ES-I3 (cell line): ENCODE measurements around the gene LRRC45.

Source experiments
- H3K36me3 ChIP-seq: 2 replicates; pipeline ENCODE4 v1.6.1; 2013; ENCODE audit warnings: mild to moderate bottlenecking, low read length, control low read depth, moderate library complexity; ENCODE audit not compliant: insufficient read depth
- H3K4me1 ChIP-seq: 2 replicates; pipeline ENCODE4 v1.6.1; 2013; ENCODE audit warnings: mild to moderate bottlenecking, control low read depth, low read length; ENCODE audit not compliant: insufficient read depth
- H3K9ac ChIP-seq: 2 replicates; pipeline ENCODE4 v1.6.1; 2013; ENCODE audit warnings: low read depth, mild to moderate bottlenecking, low read length, moderate library complexity
- H3K9me3 ChIP-seq: 2 replicates; pipeline ENCODE4 v1.6.1; 2013; ENCODE audit warnings: mild to moderate bottlenecking, low read length, moderate library complexity; ENCODE audit not compliant: control insufficient read depth, insufficient read depth

Gene LRRC45

DNA sequence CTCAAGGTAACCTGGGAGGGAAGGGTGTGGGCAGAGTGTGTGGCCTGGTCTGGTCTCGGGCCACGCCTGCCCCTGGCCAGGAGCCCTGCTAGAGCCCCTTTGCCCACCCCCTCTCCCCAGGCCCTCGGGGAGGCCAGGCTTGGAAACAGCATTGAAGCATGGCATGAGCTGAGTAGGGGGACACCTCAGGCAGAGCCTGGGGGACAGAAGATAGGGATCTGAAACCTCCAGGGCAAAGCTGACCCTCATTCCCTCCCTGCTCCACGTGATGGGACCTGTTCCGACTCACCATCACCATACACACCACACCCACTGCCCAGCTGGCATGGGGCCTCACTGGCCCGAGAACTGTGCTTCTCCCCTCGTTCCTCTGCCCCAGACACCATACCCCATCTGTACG is 26.0 kb downstream of the LRRC45 start:
- Histone ChIP-seq H3K9ac (no peak overlapping the region), H3K36me3 (peaks cover 2% of the 10 kb centered on the region; the same call in 1 of the 2 replicates), H3K9me3 (no peaks in the 10 kb centered on the region), H3K4me1 (no peaks in the 10 kb centered on the region; the same call in 1 of the 2 replicates)

DNA sequence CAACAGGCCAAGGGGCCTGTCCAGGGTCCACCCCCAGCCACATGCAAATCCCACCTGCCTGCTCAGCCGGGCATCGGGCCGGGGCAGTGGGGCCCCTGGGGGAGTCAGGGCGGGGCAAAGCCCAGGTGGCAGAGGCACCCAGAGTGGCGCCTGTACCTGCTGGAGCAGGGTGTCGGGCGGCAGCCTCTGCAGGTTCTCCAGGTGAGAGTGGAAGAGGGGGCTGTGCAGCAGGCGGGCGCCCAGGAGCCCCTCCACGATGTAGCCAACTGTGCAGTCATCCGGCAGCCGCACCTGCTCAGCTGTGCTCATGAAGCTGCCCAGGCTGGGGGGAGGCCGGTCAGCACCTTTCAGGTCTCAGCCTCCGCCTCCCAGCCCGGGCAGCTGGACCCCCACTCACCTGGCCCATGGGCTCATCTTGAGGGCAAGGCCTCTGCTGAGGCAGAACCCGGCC is 26.4 kb downstream of the LRRC45 start:
- Histone ChIP-seq H3K36me3 (peaks cover 2% of the 10 kb centered on the region; the same call in 1 of the 2 replicates), H3K9ac (no peak overlapping the region), H3K4me1 (no peaks in the 10 kb centered on the region; the same call in 1 of the 2 replicates), H3K9me3 (no peaks in the 10 kb centered on the region)

DNA sequence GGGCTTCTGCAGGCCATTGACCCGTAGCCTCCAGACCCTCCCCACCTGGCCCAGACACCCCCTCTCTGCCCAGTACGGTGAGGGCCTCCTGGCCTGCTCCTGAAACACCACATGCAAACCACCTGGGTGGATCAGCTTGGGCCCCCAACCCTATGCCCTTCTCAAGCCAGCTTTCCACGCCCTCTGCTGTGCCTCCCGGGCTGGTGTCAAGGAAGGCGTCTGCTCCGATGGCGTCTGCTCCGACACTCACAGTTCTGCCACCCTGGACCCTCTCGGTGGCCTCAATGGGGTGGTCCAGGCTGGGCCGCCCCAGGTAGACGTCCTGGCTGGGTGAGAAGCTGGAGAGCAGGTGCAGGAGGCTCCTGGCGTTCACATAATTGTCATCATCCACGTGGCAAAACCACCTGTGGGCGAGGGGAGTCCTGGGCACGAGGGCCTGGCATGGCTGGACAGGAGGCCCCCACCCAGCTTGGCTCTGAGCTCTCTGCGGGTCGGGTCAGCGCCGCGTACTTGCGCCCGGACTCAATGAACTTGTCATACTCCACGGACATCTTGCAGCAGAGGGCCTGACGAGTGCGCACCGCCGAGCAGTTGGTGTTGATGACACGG is 27.2 kb downstream of the LRRC45 start:
- Histone ChIP-seq H3K9ac (peak overlapping the region; percentile 64; the same call in 1 of the 2 replicates), H3K36me3 (peaks cover 5% of the 10 kb centered on the region), H3K4me1 (no peaks in the 10 kb centered on the region; the same call in 1 of the 2 replicates), H3K9me3 (no peaks in the 10 kb centered on the region)

DNA sequence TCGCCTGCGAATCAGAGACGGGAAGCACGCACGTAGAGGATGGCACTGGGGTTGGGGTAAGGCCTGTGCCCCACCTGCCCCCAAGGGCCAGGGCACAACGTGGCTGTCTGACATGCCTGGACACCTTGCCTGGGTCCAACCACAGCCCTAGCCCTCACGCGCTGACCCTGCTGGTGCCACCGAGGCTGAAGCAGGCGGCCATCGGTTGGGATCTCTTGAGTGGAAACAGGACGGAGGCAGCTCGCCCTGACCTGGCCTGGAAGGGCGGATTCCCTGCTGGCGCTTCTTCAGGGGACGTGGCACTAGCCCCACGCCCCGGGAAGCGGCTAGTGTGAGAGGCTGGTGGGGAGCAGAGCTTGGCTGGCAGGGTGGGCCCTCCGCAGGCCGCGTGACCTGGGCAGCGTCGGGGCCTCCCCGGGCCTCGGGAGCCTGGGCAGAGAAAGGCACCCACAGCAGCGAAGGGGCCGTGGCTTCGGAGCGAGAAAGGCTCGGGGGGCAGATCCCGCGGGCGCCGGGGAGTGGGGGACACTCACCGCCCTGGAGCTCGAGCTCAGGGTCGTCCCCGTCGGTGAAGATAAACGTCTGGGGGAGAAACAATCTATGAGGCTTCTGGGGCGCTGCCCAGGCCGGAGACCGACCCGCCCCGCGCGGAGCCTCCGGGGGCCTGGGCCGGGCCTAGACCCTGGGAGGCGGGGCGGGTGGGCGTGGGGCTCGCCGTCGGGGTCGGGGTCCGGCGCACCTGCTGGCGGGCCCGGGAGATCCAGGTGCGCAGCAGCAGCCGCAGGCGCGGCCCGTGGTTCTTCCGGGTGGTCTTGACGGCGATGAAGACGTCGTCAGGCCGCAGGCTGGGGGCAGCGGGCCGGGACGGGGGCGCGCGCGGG is 27.9 kb downstream of the LRRC45 start:
- no peaks in the 10 kb centered on the region for H3K9me3 ChIP-seq
- H3K9ac ChIP-seq, result peak overlapping the region; percentile 64
- H3K4me1 ChIP-seq, result no peaks in the 10 kb centered on the region; the same call in 1 of the 2 replicates
- peaks cover 5% of the 10 kb centered on the region for H3K36me3 ChIP-seq

DNA sequence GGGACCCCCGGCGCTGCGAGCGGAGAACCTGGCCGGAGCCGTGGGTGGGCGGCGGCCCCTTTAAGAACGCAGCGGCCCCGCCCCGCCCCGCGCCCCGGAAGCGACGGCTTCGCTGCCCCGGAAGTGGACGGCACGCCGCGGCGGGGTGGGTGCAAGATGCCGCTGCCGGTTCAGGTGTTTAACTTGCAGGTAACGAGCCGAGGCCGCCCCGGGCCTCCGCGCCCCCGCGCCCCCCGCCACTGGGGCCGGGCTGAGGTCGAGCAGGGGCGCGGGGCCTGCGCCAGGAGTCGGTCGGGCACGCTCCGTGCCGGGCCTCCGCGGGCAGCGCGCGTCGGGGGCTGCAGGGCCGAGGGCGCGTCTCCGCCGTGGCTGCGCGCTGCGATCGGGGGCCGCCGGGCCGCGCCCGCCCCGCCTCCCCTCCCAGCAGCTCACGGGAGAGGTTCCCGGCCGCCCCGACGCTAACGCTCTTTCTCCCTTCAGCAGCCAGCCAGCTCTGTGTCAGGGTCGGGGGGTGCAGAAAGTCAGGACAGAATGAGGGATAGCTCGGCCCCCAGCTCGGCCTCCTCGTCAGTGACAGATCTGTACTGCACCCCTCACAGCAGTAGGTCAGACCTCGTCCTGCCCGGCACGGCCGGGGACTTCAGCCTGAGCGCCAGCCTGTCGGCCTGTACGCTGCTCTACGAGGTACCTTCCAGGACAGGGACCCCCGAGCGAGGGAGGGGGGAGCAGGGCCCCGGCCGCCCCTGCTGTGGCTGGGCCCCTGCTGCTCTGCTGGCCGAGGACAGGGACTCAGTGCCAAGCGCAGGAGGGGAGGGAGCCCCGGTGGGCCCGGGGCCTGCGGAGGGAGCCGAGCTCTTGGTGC is 28.9 kb downstream of the LRRC45 start, which contains the start of the genes GPS1 and RFNG:
Gene GPS1 (plus strand): TSS at position 123 of the 862 bp plus-strand sequence. CDS start 34 bp downstream, at position 157.
Gene RFNG (minus strand): TSS at position 36 of the 862 bp plus-strand sequence. CDS start 45 bp downstream, outside the sequence.
- no peaks in the 10 kb centered on the region for H3K9me3 ChIP-seq
- H3K9ac ChIP-seq, result peak within 1 kb of the TSS; percentile 64
- peaks cover 5% of the 10 kb centered on the region for H3K36me3 ChIP-seq
- H3K4me1 ChIP-seq, result no peaks in the 10 kb centered on the region; the same call in 1 of the 2 replicates

DNA sequence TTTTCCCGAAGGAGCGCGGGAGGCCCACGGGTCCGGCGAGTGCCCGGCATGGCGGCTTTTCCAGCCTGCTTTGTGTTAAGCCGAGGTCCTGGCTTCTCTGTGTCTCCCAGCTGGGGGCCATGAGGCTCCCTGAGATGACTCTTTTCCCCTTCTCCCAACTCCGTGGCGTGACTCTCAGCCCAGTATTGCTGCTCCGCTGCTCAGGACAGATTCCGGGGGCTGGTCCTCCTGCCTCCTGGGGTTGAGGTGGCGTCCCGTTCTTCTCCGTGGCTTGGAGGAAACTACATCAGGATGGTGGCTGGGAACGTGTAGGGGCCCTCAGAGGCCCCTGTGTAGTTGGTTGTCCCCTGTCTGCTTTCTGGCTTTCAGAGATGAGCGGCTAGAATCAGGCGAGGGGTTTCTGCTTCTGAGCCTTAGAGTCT is 29.5 kb downstream of the LRRC45 start:
- Histone ChIP-seq H3K36me3 (peaks cover 5% of the 10 kb centered on the region), H3K4me1 (no peaks in the 10 kb centered on the region; the same call in 1 of the 2 replicates), H3K9me3 (no peaks in the 10 kb centered on the region), H3K9ac (peak overlapping the region; percentile 61)

DNA sequence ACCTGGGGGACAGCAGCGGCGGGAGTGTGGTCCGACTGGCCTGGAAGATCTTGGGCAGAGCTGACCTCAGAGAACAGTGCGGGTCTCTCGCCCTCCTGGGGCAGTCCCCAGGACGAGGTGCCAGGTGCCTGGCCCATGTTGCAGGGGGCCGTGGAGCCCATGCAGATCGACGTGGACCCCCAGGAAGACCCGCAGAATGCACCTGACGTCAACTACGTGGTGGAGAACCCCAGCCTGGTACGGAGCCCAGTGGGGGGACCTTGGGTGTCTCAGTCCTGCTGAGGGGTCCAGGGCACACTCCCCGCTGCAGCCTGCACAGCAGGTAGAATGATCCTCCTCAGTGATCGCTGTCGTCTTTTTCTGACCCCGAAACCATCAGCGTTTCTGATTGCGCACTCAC is 30.0 kb downstream of the LRRC45 start:
- Histone ChIP-seq H3K9me3 (no peaks in the 10 kb centered on the region), H3K36me3 (peaks cover 7% of the 10 kb centered on the region; the same call in 1 of the 2 replicates), H3K4me1 (no peaks in the 10 kb centered on the region; the same call in 1 of the 2 replicates), H3K9ac (no peak overlapping the region)

DNA sequence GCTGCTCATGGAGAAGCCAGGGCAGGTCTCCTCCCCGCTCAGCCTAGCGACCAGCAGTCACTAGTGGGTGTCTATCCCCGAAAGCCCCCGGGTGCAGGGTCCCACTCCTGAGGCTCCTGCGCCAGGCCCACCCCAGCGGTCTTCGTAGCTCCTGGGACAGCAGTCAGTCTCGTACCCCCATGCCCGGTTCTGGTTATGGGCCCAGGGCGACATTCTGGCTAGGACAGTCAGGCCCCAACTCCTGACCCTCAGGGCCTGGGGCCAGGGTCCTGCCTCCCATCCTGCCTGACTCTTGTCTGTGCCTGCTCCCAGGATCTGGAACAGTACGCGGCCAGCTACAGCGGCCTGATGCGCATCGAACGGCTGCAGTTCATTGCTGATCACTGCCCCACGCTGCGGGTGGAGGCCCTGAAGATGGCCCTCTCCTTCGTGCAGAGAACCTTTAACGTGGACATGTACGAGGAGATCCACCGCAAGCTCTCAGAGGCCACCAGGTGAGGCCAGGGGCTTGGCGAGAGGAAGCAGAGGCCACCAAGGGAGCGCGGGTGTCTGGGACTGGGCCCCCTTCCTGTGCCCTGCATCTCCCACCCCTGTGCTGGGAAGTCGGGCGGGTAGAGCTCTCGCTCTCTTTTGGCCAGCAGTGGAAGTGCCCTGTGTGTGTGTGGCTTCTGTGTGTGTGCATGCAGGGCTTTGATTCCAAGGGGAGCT is 30.6 kb downstream of the LRRC45 start:
- no peaks in the 10 kb centered on the region; the same call in 1 of the 2 replicates for H3K4me1 ChIP-seq
- no peak overlapping the region for H3K9ac ChIP-seq
- no peaks in the 10 kb centered on the region for H3K9me3 ChIP-seq
- peaks cover 7% of the 10 kb centered on the region; the same call in 1 of the 2 replicates for H3K36me3 ChIP-seq

DNA sequence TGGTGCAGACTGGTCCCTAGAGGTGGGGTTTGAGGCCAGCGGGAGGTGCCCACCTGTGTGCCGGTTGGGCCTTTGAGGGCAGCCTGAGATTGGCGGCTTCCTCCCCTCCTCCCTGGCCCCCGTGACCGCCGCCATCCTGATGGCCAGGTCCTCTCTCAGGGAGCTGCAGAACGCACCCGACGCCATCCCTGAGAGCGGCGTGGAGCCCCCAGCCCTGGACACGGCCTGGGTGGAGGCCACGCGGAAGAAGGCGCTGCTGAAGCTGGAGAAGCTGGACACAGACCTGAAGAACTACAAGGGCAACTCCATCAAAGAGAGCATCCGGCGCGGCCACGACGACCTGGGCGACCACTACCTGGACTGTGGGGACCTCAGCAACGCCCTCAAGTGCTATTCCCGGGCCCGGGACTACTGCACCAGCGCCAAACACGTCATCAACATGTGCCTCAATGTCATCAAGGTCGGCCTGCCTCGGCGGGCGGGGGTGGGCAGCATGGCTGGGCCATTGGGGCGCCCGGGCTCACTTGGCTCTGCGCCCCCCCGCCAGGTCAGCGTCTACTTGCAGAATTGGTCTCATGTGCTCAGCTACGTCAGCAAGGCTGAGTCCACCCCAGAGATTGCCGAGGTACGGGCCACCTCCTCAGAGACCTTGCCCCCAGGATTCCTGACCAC is 31.4 kb downstream of the LRRC45 start:
- no peak overlapping the region for H3K9ac ChIP-seq
- no peaks in the 10 kb centered on the region; the same call in 1 of the 2 replicates for H3K4me1 ChIP-seq
- H3K36me3 ChIP-seq, result peaks cover 7% of the 10 kb centered on the region; the same call in 1 of the 2 replicates
- H3K9me3 ChIP-seq, result no peaks in the 10 kb centered on the region

DNA sequence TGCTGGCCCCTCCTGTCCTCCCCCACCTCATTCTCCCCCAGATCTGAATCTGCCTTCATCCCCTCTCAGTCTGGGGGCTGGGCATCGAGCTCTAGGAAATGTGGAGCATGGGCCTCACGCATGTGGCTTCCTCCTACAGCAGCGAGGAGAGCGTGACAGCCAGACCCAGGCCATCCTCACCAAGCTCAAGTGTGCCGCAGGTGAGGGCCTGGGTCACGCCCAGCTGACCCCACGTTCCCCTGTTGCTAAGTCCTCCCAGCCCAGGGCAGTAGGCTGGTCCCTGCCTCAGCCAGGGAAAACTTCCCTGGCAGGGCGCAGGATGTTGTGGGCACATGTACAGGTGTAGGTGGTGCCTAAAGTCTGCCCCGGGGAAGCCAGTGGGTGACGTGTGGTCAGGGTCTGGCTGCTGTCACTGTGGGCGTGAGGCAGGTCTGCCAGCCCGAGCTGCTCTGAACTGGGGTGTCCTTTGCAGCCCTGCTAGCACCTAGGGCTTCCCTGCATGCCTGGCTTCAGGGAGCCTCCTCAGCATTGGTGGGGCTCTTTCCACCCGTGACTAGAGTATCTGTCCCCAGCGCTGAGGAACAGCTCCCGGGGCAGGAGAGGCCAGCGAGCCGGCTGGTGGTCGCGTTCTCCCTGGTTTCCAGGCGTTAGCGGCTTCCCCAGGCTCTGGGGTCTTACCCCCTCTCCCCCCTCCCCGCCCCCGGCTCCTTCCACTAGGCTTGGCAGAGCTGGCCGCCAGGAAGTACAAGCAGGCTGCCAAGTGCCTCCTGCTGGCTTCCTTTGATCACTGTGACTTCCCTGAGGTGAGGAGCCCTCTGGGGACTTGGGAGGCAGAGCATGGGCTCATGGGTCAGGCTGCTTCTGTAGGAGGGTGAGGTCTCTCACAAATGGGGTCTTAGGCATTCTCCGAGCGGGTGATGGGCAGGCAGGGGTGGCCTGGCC is 32.2 kb downstream of the LRRC45 start:
- H3K36me3 ChIP-seq, result peaks cover 10% of the 10 kb centered on the region; the same call in 1 of the 2 replicates
- no peak overlapping the region for H3K9ac ChIP-seq
- no peaks in the 10 kb centered on the region for H3K9me3 ChIP-seq
- no peaks in the 10 kb centered on the region; the same call in 1 of the 2 replicates for H3K4me1 ChIP-seq

DNA sequence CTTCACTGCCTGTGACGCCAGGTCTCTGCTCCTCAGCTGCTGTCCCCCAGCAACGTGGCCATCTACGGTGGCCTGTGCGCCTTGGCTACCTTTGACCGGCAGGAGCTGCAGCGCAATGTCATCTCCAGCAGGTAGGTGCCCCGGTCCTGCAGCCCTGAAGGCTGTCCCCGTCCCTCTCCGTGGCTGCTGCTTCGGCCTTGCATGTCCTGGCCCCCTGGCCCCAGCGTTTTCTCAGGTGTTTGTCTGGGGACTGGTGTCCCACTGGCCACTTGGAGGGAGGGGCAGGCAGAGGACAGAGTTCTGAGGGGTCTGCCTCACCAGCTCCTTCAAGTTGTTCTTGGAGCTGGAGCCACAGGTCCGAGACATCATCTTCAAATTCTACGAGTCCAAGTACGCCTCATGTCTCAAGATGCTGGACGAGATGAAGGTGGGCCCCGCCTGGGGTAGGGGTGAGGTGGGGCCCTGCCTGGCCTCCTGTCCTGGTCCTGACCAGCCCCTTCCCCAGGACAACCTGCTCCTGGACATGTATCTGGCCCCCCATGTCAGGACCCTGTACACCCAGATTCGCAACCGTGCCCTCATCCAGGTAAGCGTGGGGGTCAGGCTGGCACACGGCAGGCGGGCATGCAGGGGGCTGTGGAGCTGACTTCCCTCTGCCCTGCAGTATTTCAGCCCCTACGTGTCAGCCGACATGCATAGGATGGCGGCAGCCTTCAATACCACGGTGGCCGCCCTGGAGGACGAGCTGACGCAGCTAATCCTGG is 33.0 kb downstream of the LRRC45 start:
- peaks cover 11% of the 10 kb centered on the region; the same call in 1 of the 2 replicates for H3K36me3 ChIP-seq
- H3K9me3 ChIP-seq, result no peaks in the 10 kb centered on the region
- H3K9ac ChIP-seq, result no peak overlapping the region
- no peaks in the 10 kb centered on the region for H3K4me1 ChIP-seq
